AG10803 (cell line): ENCODE results near the gene SRMS.
A peak's percentile ranks its signal among the peaks of the same experiment; 100 is the strongest.

ENCODE experiments used
- DNase-seq: peaks from one replicate; pipeline ENCODE4 v3.0.0; 2010; ENCODE audit warnings: low read depth
- H3K4me3 ChIP-seq: 2 replicates; pipeline ENCODE4 v1.5.1; 2011; ENCODE audit warnings: mild to moderate bottlenecking, low read length, control low read depth
- CTCF ChIP-seq: conservative IDR thresholded peaks from 2 replicates; pipeline ENCODE4 v1.5.1; 2011; ENCODE audit warnings: mild to moderate bottlenecking, low read length, control low read depth, inconsistent platforms

The SRMS gene

GRCh38 chr20:63577317-63577894 lies 29.9 kb upstream of the SRMS start:
- no peak overlapping the region for H3K4me3 ChIP-seq
- no peak for TF ChIP-seq CTCF
- DNase-seq, result no peak

- DNase-seq, result peak; percentile 63
- TF ChIP-seq CTCF, result no peak
- no peak overlapping the region for H3K4me3 ChIP-seq
Observed at GRCh38 chr20:63576311-63576710, 28.8 kb upstream of the SRMS start.

- H3K4me3 ChIP-seq, result no peak overlapping the region; the same call in 1 of the 2 replicates
- TF ChIP-seq CTCF, result no peak
- no peak for DNase-seq
Observed at GRCh38 chr20:63574829-63575743, 27.5 kb upstream of the SRMS start.

DNA sequence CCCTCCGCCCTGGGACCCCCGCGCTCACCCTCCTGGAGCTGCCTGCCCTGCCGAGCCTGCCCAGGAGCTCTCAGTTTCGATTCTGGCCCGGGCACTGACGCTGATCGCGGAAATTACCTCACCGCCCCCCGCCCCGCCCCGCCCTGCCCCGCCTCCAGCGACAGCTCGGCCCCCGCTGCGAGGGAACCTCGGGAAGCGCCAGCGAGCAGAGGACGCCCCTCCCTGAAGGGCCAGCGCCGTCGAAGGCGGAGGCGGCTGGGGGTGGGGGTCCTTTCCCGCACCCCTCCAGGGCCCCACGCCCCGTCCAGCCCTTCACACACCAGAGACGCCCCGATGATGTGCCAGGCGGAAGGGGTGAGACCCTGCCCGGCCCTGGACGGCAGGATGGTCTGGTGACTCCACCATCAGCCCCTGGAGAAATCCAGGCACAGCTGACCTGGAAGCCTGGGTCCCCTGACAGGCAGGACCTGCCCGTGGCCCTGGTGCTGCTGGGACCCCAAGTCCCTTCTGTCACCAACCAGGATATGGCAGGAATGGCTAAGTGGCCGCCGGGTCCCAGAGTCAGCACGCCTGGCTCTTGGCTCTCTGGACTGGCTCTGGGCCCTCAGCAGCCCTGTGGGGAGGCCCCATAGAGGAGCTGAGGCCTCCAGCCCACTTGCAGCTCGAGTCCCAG lies 26.7 kb upstream of the SRMS start, which contains the start of gene HELZ2:
HELZ2 (minus strand) TSS at position 84 of the 673 bp plus-strand sequence. CDS start 1,854 bp downstream, outside the sequence.
- H3K4me3 ChIP-seq, result peak within 1 kb of the TSS; percentile 87
- TF ChIP-seq CTCF, result no peak
- peak; percentile 56 for DNase-seq

DNA sequence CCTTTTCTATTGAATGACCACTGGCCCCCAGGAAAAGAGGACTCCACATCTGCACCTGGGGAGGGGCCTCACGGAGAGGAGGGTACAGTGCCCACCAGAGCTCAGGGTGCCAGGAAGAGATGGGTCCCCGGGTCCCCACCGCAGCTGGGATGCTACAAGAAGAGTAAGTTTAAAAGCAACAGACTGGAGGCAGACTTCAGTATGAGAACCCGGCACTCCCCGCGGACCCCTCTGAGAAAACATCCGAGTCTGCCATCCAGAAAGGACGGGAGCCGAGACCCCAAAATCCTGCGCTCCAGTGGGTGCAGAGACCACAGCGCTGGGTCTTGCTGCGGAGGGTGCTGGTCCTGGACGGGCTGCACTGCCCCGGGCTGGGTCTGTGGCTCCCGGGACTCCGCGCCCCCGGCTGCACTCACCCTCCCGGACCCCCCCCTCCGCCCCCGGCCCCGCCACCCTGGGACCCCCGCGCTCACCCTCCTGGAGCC lies 26.1 kb upstream of the SRMS start:
- TF ChIP-seq CTCF, result no peak
- peak overlapping the region; percentile 87 for H3K4me3 ChIP-seq
- no peak for DNase-seq

- peak; percentile 18 for TF ChIP-seq CTCF
- no peak for DNase-seq
- H3K4me3 ChIP-seq, result peak overlapping the region; percentile 87
Observed at GRCh38 chr20:63572788-63573646, 25.5 kb upstream of the SRMS start.
